GM10266 (cell line): ENCODE results near the gene CTSS.

Experiments
- DNase-seq: peaks from one replicate; pipeline ENCODE4 v3.0.0; 2012; ENCODE audit errors: extremely low spot score
- CTCF ChIP-seq: IDR thresholded peaks from 2 replicates; pipeline ENCODE4 v1.5.1; 2012; ENCODE audit warnings: mild to moderate bottlenecking, low read depth; ENCODE audit not compliant: control insufficient read depth, insufficient read depth; ENCODE audit errors: missing control alignments

The CTSS gene

GRCh38 chr1:150760013-150760412, 5.6 kb downstream of the CTSS start:
- TF ChIP-seq CTCF: peak; percentile 10

GRCh38 chr1:150753416-150753815, 12.2 kb downstream of the CTSS start:
- DNase-seq: no peak
- no peak for TF ChIP-seq CTCF

More at GRCh38 chr1:150760013-150760412, 5.6 kb downstream of the CTSS start:
- no peak for DNase-seq

GRCh38 chr1:150751443-150751842, 14.1 kb downstream of the CTSS start:
- no peak for TF ChIP-seq CTCF

GRCh38 chr1:150749720-150750311, 15.8 kb downstream of the CTSS start:
- no peak for DNase-seq
- TF ChIP-seq CTCF: no peak

More at GRCh38 chr1:150751443-150751842, 14.1 kb downstream of the CTSS start:
- no peak for DNase-seq

GRCh38 chr1:150748878-150749719, 16.5 kb downstream of the CTSS start:
- TF ChIP-seq CTCF: no peak
- no peak for DNase-seq

- DNase-seq: no peak
- no peak for TF ChIP-seq CTCF
These were observed 35.4 kb downstream of the CTSS start for GRCh38 chr1:150730130-150730721.
